Activated T-cell treated with anti-CD3 and anti-CD28 coated beads, Interleukin-2, amount 50 U/mL, for 1 hour (primary cell): ENCODE results near the gene SLC5A3.

Experiments
- DNase-seq: peaks from one replicate; pipeline ENCODE4 v3.0.0-alpha.2; 2020

SLC5A3 gene

DNA sequence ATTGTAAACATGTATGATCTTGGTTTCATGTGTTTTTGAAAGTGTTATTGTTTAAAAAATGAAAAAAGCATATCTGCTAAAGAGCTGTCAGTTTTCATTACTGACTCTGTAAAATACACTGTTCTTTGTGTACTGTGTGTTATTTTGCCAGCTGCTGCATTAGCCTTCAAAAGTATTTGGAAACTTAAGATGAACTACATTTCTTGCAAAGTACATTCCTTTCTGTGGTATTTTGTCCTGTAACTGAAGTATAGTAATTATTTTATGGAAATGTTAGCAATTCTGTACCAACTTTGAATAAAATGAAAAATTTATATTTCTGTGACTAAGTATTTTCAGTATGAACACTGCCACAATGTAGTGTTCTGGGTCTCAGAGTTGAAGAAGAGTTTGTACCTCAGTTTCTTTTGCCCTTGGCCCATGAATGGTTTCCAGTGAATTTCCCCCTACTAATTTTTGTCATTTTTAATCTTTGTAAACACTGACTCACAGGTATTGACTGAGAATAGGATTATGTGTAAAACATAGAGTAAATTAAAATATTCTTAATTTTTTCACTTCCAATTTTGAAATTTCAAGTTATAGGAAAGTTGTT is 32.7 kb downstream of the SLC5A3 start:
- DNase-seq, result no peak

- DNase-seq, result no peak
Measured at GRCh38 chr21:34107606-34108005, 34.2 kb downstream of the SLC5A3 start.

DNA sequence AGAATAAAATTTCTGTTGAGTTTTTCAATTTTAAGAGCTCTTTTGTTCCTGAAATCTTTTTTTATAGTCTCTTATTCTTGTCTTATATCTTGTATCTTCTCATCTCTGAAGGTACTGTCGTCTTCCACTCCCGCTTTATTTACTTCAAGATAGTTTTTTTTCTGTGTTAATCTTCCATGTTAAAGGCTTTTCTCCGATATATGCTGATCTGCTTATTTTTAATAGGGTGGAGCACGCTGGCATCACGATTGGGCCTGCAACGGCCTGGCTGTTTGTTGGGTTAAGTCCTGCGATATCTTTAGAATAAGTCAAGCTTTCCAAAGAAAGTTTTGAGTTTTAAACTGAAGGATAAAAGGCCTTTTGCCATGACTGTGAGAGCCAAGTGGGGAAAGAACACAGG is 35.7 kb downstream of the SLC5A3 start:
- DNase-seq, result no peak

GRCh38 chr21:34110594-34111202 is 37.3 kb downstream of the SLC5A3 start:
- DNase-seq, result no peak

- DNase-seq, result no peak
Measured at GRCh38 chr21:34112316-34113033, 39.1 kb downstream of the SLC5A3 start.

DNA sequence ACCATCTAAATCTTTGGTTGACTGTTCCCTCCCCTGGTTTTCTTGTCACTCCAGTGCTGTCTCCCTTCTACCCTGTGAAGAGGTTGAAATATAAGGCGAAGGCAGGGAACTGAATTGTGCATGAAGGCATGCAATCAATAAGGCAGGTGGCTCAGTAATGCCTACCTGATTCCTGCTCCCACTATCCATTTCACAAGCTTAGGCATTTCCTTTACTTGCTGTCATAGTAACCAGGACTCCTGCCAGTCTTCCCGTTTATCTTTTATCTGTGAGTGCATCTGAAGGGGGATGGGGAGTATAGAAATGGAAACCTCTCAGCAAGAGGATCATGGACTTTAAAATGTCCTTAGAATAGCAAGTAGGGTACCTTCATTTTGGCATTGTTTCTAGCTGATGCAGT is 40.5 kb downstream of the SLC5A3 start:
- no peak for DNase-seq

DNA sequence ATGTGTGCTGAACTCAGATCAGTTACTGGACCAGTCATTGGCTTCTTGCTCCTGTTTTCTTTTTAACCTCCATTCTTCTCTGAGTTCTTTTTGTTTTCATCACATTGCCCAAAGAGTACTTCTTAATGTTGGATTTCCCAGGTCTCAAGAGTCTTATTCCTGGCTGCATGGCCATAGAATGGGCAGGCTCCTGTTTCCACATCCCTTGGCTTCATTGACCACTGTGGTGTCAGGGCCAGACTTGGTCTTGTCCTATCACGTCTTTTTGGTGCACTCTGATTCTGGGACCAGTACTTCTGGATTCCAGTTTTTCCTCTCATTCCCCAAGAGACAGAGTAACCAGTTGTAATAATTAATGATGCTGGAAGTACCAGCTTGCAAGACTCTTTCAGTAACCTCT is 41.8 kb downstream of the SLC5A3 start:
- no peak for DNase-seq

- DNase-seq, result no peak
Measured at GRCh38 chr21:34116569-34116968, 43.2 kb downstream of the SLC5A3 start.

DNA sequence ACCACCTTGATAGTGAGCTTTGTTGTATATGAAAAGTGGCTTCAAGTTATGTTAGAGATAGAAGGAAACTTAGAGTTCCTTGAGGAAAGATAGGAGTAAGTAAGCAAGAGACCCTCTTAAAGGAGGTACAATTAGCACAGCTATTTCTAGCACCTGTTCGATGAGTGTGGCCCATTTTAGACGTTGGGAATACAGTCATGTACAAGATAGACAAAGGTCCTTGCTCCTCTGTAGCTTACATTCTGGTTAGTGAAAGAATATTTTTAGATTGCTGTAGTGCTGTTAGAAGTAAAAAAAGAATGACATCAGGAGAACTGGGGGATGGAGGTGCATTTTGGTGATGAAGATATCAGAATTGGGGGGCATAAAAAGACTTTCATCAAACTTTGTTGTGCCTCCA is 47.5 kb downstream of the SLC5A3 start:
- DNase-seq, result no peak

GRCh38 chr21:34122047-34122446 is 48.7 kb downstream of the SLC5A3 start:
- DNase-seq, result no peak
